ENCODE data around the gene HEATR5B.

GRCh38 chr2:37105150-37105549, 21.0 kb upstream of the HEATR5B start:
- TF ChIP-seq USF2 (CRISPR knock-in tag; IDR thresholded peaks at IDR 0.05) (no peak), MYBL2 (IDR thresholded peaks at IDR 0.05; ENCODE audit: low read depth) (no peak), MYBL2 (CRISPR knock-in tag; IDR thresholded peaks at IDR 0.05; ENCODE audit: borderline replicate concordance) (no peak), CHD1 (IDR thresholded peaks at IDR 0.05; ENCODE audit: low read length) (no peak), ZNF41 (CRISPR knock-in tag; conservative IDR thresholded peaks at IDR 0.05) (no peak), POLR2AphosphoS5 (IDR thresholded peaks at IDR 0.05; ENCODE audit: control insufficient read depth, insufficient read depth, low read depth, low read length) (no peak), ATF1 (CRISPR knock-in tag; IDR thresholded peaks at IDR 0.05) (no peak), ATF1 (tag; IDR thresholded peaks at IDR 0.05) (no peak), STAT6 (CRISPR knock-in tag; IDR thresholded peaks at IDR 0.05) (no peak)
